Lung (tissue), 12 donors: ENCODE measurements around the gene PLAAT1. TPM values are rescaled to one million over a fixed set of nuclear protein-coding genes. Genes with fewer than 3 reads are reported as not detected.

Experiments
- ATAC-seq: fragments of 200-7000 bp; cut with Tn5 transposase; one replicate; pipeline ENCODE4 v1.9.1; 2020; ENCODE audit warnings: moderate number of reproducible peaks; ENCODE audit not compliant: insufficient read depth, low FRiP score
- DNase-seq, 3 donors: peaks; one replicate each; pipeline ENCODE4 v3.0.0-alpha.2; 2013 to 2017
- H3K27ac ChIP-seq, 2 donors: one replicate each; pipeline ENCODE4 v1.5.1; 2013; ENCODE audit warnings: mild to moderate bottlenecking in 2 of 2, moderate library complexity in 2 of 2, control low read depth in 1 of 2, inconsistent platforms in 1 of 2, low read depth in 1 of 2, low read length in 1 of 2
- H3K27me3 ChIP-seq, 3 donors: one replicate each; pipeline ENCODE4 v1.5.1; 2013; ENCODE audit warnings: low read length in 2 of 3; ENCODE audit not compliant: control insufficient read depth in 3 of 3, insufficient read depth in 3 of 3
- H3K36me3 ChIP-seq, 4 donors: one replicate each; pipeline ENCODE4 v1.5.1; 2013; ENCODE audit warnings: low read length in 4 of 4, mild to moderate bottlenecking in 1 of 4, moderate library complexity in 1 of 4; ENCODE audit not compliant: control insufficient read depth in 4 of 4, insufficient read depth in 4 of 4
- H3K4me1 ChIP-seq, 5 donors: one replicate each; pipeline ENCODE4 v1.5.1; 2013; ENCODE audit warnings: low read length in 5 of 5, mild to moderate bottlenecking in 2 of 5, moderate library complexity in 1 of 5; ENCODE audit not compliant: control insufficient read depth in 5 of 5, insufficient read depth in 5 of 5
- H3K4me3 ChIP-seq: one replicate; pipeline ENCODE4 v1.5.1; 2013; ENCODE audit warnings: mild to moderate bottlenecking, control low read depth, moderate library complexity
- H3K9ac ChIP-seq, 2 donors: one replicate each; pipeline ENCODE4 v1.5.1; 2013; ENCODE audit warnings: low read length in 2 of 2, control low read depth in 1 of 2; ENCODE audit not compliant: insufficient read depth in 1 of 2
- H3K9me3 ChIP-seq, 4 donors: one replicate each; pipeline ENCODE4 v1.5.1; 2013; ENCODE audit warnings: low read length in 3 of 4, mild to moderate bottlenecking in 1 of 4, moderate library complexity in 1 of 4; ENCODE audit not compliant: control insufficient read depth in 4 of 4, insufficient read depth in 3 of 4
- CTCF ChIP-seq: IDR thresholded peaks from 2 replicates; pipeline ENCODE4 v1.5.1; 2012; ENCODE audit warnings: mild to moderate bottlenecking; ENCODE audit errors: control extremely low read depth, extremely low read depth
- WGBS, 2 donors: extraction: QIAGEN DNeasy Blood & Tissue Kit; methylation state at CpG; one replicate each; pipeline ENCODE4 v1.1.7; 2013; 5-methylcytosine and 5-hydroxymethylcytosine counted together
- polyA plus RNA-seq, 2 donors: library from polyadenylated mRNA; stranded (reverse); fragments of 200-250 nt; gene quantifications; one replicate each; pipeline ENCODE4 v1.2.1, GENCODE V29; 2013
- total RNA-seq, 2 donors: library from RNA; depleted of rRNA in 1 of 2; stranded (reverse); fragments of >200 nt in 1 of 2; gene quantifications; one replicate each; pipeline ENCODE4 v1.2.1, GENCODE V29; 2014 to 2021
- donor health status: control.
- donor health status: control.
- donor health status: Bipolar disorder and iron deficiency.
- donor health status: healthy.
- donor health status: DM: yes; HTN: yes; CAD: no.

Gene PLAAT1
- total and polyA plus RNA-seq, 4 donors, result 0.13 to 0.86 (median 0.24) TPM

DNA sequence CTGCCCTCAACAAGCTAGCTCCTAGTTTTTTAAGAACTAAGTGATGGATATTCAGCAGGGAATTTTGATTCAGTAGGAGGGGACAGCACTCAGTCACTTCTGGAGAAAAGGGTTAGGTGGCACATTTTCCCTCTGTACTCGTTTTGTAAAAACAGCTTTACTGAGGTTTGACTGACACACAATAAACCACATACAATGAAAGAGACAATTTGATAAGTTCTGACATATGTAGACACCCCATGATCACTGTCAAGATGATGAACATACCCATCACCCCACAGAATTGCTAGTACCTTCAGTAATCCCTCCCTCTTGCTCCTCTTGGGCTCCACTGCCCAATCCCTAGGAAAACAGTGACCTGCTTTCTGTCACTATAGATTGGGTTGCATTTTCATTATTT, 29.0 kb upstream of the PLAAT1 start:
- H3K4me3 ChIP-seq, result no peak overlapping the region
- no peaks in the 10 kb centered on the region for H3K36me3 ChIP-seq
- no peak for DNase-seq
- ATAC-seq, result no peak
- no peaks in the 10 kb centered on the region for H3K9me3 ChIP-seq
- 42 to 72% methylated on average over 1 of the region's 1 CpG for WGBS, 2 donors
- no peaks in the 10 kb centered on the region for H3K4me1 ChIP-seq
- H3K27ac ChIP-seq, result no peak overlapping the region
- no peaks in the 10 kb centered on the region for H3K27me3 ChIP-seq
- TF ChIP-seq CTCF, result no peak
- no peak overlapping the region for H3K9ac ChIP-seq

- no peak overlapping the region for H3K27ac ChIP-seq
- TF ChIP-seq CTCF, result no peak
- H3K27me3 ChIP-seq, result no peaks in the 10 kb centered on the region
- H3K9ac ChIP-seq, result no peak overlapping the region
- no peaks in the 10 kb centered on the region for H3K36me3 ChIP-seq
- H3K4me1 ChIP-seq, result no peaks in the 10 kb centered on the region
- ATAC-seq, result no peak
- no peak overlapping the region for H3K4me3 ChIP-seq
- 67 to 71% methylated on average over 1 of the region's 1 CpG for WGBS, 2 donors
- no peak for DNase-seq
- H3K9me3 ChIP-seq, result no peaks in the 10 kb centered on the region
These were observed 28.2 kb upstream of the PLAAT1 start for GRCh38 chr3:193212844-193213243.

- H3K4me3 ChIP-seq, result no peak overlapping the region
- WGBS, 2 donors, result 66 to 83% methylated on average over 3 of the region's 3 CpGs
These were observed 26.6 kb upstream of the PLAAT1 start for GRCh38 chr3:193214445-193214844.

More at GRCh38 chr3:193214445-193214844, 26.6 kb upstream of the PLAAT1 start:
- Histone ChIP-seq H3K4me1 (no peaks in the 10 kb centered on the region), H3K27me3 (no peaks in the 10 kb centered on the region), H3K27ac (no peak overlapping the region), H3K9me3 (no peaks in the 10 kb centered on the region), H3K36me3 (no peaks in the 10 kb centered on the region), H3K9ac (no peak overlapping the region)
- peak in 2 of 3 donors; percentile 2 to 38 for DNase-seq
- no peak for TF ChIP-seq CTCF
- ATAC-seq, result no peak
